K562 (cell line): ENCODE results near the gene B9D2. TPM values are rescaled to one million over a fixed set of nuclear protein-coding genes. Genes with fewer than 3 reads are reported as not detected.

Source experiments
- ATAC-seq: fragments of 200-7000 bp; cut with Tn5 transposase; 3 replicates; pipeline ENCODE4 v1.9.1; 2020; ENCODE audit warnings: moderate library complexity
- BruUV-seq: library from RNA; stranded (reverse); fragments of 400-500 nt; replicated peaks from 2 replicates; lab custom pipeline; 2021; lab: Mats Ljungman, UMichigan
- CTCF ChIA-PET: fragments of 300-600 bp; formaldehyde crosslinking; extraction: SDS; loops from one replicate; lab custom pipeline; 2021; ENCODE audit warnings: low intra/inter-chr PET ratio; lab: Yijun Ruan, JAX
- POLR2A ChIA-PET: fragments of 300-600, 350-650 bp; sonication (Branson Sonifier 250); formaldehyde crosslinking; extraction: SDS; loops from one replicate; lab custom pipeline; 2021; ENCODE audit warnings: antibody characterized with exemption, inconsistent platforms; lab: Yijun Ruan, JAX
- DNase-seq, 4 experiments: peaks; one replicate each; pipeline versions ENCODE4 v3.0.0 to v3.0.0-alpha.2; 2011 to 2018; ENCODE audit warnings: low spot score in 3 of 4, mixed read lengths in 3 of 4; ENCODE audit errors: extremely low read depth in 1 of 4
- FAIRE-seq: peaks from 2 replicates; lab custom pipeline; 2011; peaks lifted over from hg19 to GRCh38; lab: Jason Lieb, UNC
- H2AFZ ChIP-seq: 2 replicates; pipeline ENCODE4 v1.6.0; 2011; ENCODE audit warnings: low read depth, low read length, control low read depth, inconsistent platforms
- H3K27ac ChIP-seq: fragments of 200-600 bp; 3 replicates; pipeline ENCODE4 v1.8.0; 2011; ENCODE audit warnings: low read depth, mild to moderate bottlenecking, control low read depth, inconsistent platforms, low read length, moderate library complexity, mixed read lengths; ENCODE audit errors: extremely low read depth
- H3K27me3 ChIP-seq, 2 experiments: fragments of 300-600 bp in 1 of 2; 2 replicates in 1 of 2; 3 replicates in 1 of 2; pipeline versions ENCODE4 v1.6.0 to v1.8.0; 2011; ENCODE audit warnings: inconsistent platforms in 2 of 2, low read length in 2 of 2, mild to moderate bottlenecking in 1 of 2, mixed read lengths in 1 of 2, moderate library complexity in 1 of 2; ENCODE audit not compliant: control insufficient read depth in 2 of 2, insufficient read depth in 2 of 2
- H3K36me3 ChIP-seq: fragments of 300-600 bp; 3 replicates; pipeline ENCODE4 v1.8.0; 2011; ENCODE audit warnings: mild to moderate bottlenecking, low read length, inconsistent platforms; ENCODE audit not compliant: control insufficient read depth, insufficient read depth
- H3K4me1 ChIP-seq, 2 experiments: fragments of 200-600 bp in 1 of 2; replicated peaks in 1 of 2; 2 replicates in 1 of 2; 3 replicates in 1 of 2; pipeline versions ENCODE4 v1.5.1 to v1.8.0; 2011; ENCODE audit warnings: inconsistent platforms in 2 of 2, low read length in 2 of 2, mild to moderate bottlenecking in 1 of 2, mixed read lengths in 1 of 2, moderate library complexity in 1 of 2; ENCODE audit not compliant: control insufficient read depth in 2 of 2, insufficient read depth in 2 of 2
- H3K4me2 ChIP-seq: 2 replicates; pipeline ENCODE4 v1.6.1; 2011; ENCODE audit warnings: low read length, control low read depth, inconsistent platforms, mixed read lengths; ENCODE audit not compliant: insufficient read depth
- H3K4me3 ChIP-seq: fragments of 200-600 bp; sonication (generic), shearing (Covaris generic); 2 replicates; pipeline ENCODE4 v1.5.1; 2016; ENCODE audit warnings: control low read depth, inconsistent platforms
- H3K79me2 ChIP-seq: fragments of 200-600 bp; 3 replicates; pipeline ENCODE4 v1.8.0; 2011; ENCODE audit warnings: low read length, inconsistent platforms; ENCODE audit not compliant: control insufficient read depth, insufficient read depth
- H3K9ac ChIP-seq, 2 experiments: 2 replicates each; pipeline versions ENCODE4 v1.6.0 to v1.6.1; 2011; ENCODE audit warnings: low read depth in 2 of 2, low read length in 2 of 2, control low read depth in 1 of 2, inconsistent platforms in 1 of 2, mild to moderate bottlenecking in 1 of 2, mixed read lengths in 1 of 2; ENCODE audit not compliant: insufficient read depth in 1 of 2
- H3K9me1 ChIP-seq: one replicate; pipeline ENCODE4 v1.6.0; 2011; ENCODE audit warnings: inconsistent platforms, mild to moderate bottlenecking, low read length, moderate library complexity; ENCODE audit not compliant: control insufficient read depth, insufficient read depth
- H3K9me3 ChIP-seq: replicated peaks from 2 replicates; pipeline ENCODE4 v1.5.1; 2011; ENCODE audit warnings: low read depth, low read length, inconsistent platforms; ENCODE audit not compliant: control insufficient read depth, insufficient read depth
- H4K20me1 ChIP-seq: replicated peaks from 2 replicates; pipeline ENCODE4 v1.6.1; 2011; ENCODE audit warnings: low read length, inconsistent platforms, mixed read lengths; ENCODE audit not compliant: control insufficient read depth, insufficient read depth
- POLR2G ChIP-seq: fragments of 200-400 bp; formaldehyde crosslinking; IDR thresholded peaks from 2 replicates; pipeline ENCODE4 v1.6.1; 2017; ENCODE audit warnings: low read depth, mild to moderate bottlenecking, antibody characterized with exemption, low read length, moderate library complexity
- WGBS: fragments of 100-300 bp; shearing (Covaris generic); methylation state at CpG from one replicate; pipeline ENCODE4 v1.1.6; 2016; ENCODE audit warnings: low coverage, mixed read lengths; ENCODE audit not compliant: insufficient coverage; ENCODE audit errors: missing lambda C conversion rate; 5-methylcytosine and 5-hydroxymethylcytosine counted together
- in situ Hi-C: fragments of 300-500 bp; cut with MboI; formaldehyde crosslinking; loops from 4 replicates; pipeline ENCODE4 v1.15.0; 2018; ENCODE audit warnings: inconsistent platforms, mixed read lengths
- intact Hi-C: fragments of 100-400 bp; cut with micrococcal nuclease; formaldehyde crosslinking; loops from 2 replicates; pipeline ENCODE4 v1.14.2; 2022
- polyA plus RNA-seq, 8 experiments: library from polyadenylated mRNA; depleted of rRNA in 4 of 8; stranded (reverse) in 5 of 8; unstranded in 3 of 8; fragments of >200 nt; fragmentation: Nextera tagmentation in 2 of 8; fragmentation: Illumina TruSeq in 1 of 8; extraction: Ambion mirVana in 2 of 8; extraction: Trizol in 1 of 8; gene quantifications; 2 replicates each; pipeline versions ENCODE4 v1.2.1 to v1.2.3, GENCODE V29; 2011 to 2014; ENCODE audit warnings: inconsistent platforms in 1 of 8, missing spikeins in 1 of 8
- total RNA-seq, 7 experiments: library from RNA; depleted of rRNA in 6 of 7; stranded (reverse); fragments of >200 nt in 6 of 7; fragmentation: Illumina TruSeq in 2 of 7; extraction: Trizol in 2 of 7; gene quantifications; 2 replicates each; pipeline versions ENCODE4 v1.2.1 to v1.2.3, GENCODE V29; 2011 to 2021; ENCODE audit warnings: low replicate concordance in 1 of 7
- TF ChIP-seq, protein P1 (sequence below): sonication (generic); formaldehyde crosslinking; IDR thresholded peaks from 2 replicates; pipeline ENCODE4 v1.8.0; 2022; ENCODE audit warnings: missing genetic modification reagents, mild to moderate bottlenecking, borderline replicate concordance

Gene B9D2
- total and polyA plus RNA-seq, 9 of the 15 experiments (the other 6 are each of a cell fraction or from before 2014, with no cell fraction given), result 0.83 to 6.9 (median 2.8) TPM

DNA sequence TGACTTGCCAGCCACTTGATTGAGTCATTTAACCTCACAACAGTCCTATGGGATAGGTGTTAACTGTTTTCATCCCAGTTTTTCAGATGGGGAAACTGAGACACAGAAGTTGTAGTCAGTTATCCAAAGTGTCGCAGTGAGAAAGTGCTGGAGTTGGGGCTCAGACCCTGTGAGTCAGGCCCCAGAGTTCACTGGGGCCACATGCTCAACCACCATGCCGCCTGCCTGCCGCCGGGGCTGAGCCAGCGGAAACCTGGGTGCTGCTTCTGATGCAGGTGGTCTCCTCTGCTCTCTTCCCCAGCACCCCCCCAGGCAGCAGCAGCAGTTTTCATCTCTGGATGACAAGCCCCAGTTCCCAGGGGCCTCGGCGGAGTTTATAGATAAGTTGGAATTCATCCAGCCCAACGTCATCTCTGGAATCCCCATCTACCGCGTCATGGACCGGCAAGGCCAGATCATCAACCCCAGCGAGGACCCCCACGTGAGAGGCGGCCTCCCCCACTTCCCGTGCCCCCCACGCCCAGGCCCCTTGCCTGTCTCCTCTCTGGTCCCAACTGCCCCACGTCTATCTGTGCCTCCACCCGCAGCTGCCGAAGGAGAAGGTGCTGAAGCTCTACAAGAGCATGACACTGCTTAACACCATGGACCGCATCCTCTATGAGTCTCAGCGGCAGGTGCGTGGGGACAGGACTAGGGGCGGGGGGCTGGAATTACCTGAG lies 46.5 kb upstream of the B9D2 start:
- no peak overlapping the region for H3K4me3 ChIP-seq
- intact Hi-C loops (no loop called here), in situ Hi-C loops (no loop called here)
- 0 out of 2 replicates have a peak, but pooled peaks have one; percentile 23 for TF ChIP-seq POLR2G
- TF ChIP-seq, protein P1, sequence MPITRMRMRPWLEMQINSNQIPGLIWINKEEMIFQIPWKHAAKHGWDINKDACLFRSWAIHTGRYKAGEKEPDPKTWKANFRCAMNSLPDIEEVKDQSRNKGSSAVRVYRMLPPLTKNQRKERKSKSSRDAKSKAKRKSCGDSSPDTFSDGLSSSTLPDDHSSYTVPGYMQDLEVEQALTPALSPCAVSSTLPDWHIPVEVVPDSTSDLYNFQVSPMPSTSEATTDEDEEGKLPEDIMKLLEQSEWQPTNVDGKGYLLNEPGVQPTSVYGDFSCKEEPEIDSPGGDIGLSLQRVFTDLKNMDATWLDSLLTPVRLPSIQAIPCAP, result no peak
- no peak overlapping the region for H2AFZ ChIP-seq
- ChIA-PET CTCF (no interaction called here), POLR2A (interaction anchor here (1.2 to 1.8 kb wide), 2 partner anchors 12 to 13 kb away, joined by 3 to 6 read pairs; no protein-coding TSS in a partner anchor)
- H3K9me3 ChIP-seq, result no peaks in the 10 kb centered on the region
- 75% methylated on average over 21 of the region's 23 CpGs for WGBS
- peaks cover 7 to 12% of the 10 kb centered on the region in 2 experiments; a peak in 4 of 5 replicates for H3K4me1 ChIP-seq
- no peak overlapping the region for H3K4me2 ChIP-seq
- no TSS peak for BruUV-seq
- DNase-seq (no peak), ATAC-seq (no peak), FAIRE-seq (no peak)
- peaks cover 28% of the 10 kb centered on the region; the same call in 1 of the 3 replicates for H3K36me3 ChIP-seq
- H3K79me2 ChIP-seq, result no peaks in the 10 kb centered on the region
- H3K27ac ChIP-seq, result no peak overlapping the region
- no peaks in the 10 kb centered on the region for H3K9me1 ChIP-seq
- H3K27me3 ChIP-seq, result no peaks in the 10 kb centered on the region
- no peaks in the 10 kb centered on the region for H4K20me1 ChIP-seq
- H3K9ac ChIP-seq, result peak overlapping the region in 1 of 2 experiments; percentile 64; a peak in 2 of 4 replicates
